Thyroid gland (tissue), 4 donors: ENCODE data around the gene TRMT1L.

Source experiments
- POLR2A ChIP-seq, 2 donors: fragments of 450-650 bp; IDR thresholded peaks; one replicate each; pipeline ENCODE4 v1.6.1; 2017; ENCODE audit warnings: antibody characterized with exemption in 2 of 2, mild to moderate bottlenecking in 2 of 2, moderate library complexity in 1 of 2
- TF ChIP-seq, protein P1 (sequence below), 6 experiments: fragments of 200-600 bp in 3 of 6; fragments of 450-650 bp in 3 of 6; sonication (generic) in 3 of 6; IDR thresholded peaks; one replicate each; pipeline ENCODE4 v1.5.1; 2016 to 2019; ENCODE audit warnings: antibody characterized with exemption in 6 of 6, mild to moderate bottlenecking in 2 of 6, inconsistent platforms in 1 of 6, moderate library complexity in 1 of 6

DNA sequence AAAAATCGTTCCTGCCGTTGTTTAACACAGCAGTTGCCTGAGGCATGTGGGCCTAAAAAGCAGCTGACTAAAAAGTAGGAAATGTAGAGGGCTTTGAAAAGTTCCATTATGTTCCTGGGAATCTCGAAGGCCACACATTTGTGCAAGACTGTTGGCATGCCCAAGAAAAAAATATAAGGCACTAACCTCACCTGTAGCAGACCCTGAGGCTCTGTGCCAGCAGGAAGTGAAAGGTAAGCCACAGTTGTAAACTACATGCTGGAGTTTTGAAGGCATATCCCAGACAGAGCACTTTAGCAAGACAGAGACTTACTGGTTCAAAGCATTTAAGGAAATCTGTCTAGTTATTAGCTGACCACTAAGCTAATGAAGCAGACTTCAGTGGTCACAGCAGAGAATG is 52.7 kb downstream of the TRMT1L start:
- no peak for TF ChIP-seq POLR2A (IDR thresholded peaks at IDR 0.05)
- TF ChIP-seq, protein P1, sequence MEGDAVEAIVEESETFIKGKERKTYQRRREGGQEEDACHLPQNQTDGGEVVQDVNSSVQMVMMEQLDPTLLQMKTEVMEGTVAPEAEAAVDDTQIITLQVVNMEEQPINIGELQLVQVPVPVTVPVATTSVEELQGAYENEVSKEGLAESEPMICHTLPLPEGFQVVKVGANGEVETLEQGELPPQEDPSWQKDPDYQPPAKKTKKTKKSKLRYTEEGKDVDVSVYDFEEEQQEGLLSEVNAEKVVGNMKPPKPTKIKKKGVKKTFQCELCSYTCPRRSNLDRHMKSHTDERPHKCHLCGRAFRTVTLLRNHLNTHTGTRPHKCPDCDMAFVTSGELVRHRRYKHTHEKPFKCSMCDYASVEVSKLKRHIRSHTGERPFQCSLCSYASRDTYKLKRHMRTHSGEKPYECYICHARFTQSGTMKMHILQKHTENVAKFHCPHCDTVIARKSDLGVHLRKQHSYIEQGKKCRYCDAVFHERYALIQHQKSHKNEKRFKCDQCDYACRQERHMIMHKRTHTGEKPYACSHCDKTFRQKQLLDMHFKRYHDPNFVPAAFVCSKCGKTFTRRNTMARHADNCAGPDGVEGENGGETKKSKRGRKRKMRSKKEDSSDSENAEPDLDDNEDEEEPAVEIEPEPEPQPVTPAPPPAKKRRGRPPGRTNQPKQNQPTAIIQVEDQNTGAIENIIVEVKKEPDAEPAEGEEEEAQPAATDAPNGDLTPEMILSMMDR (IDR thresholded peaks at IDR 0.05), result no peak
